22Rv1 (cell line): ENCODE results near the gene SUMO2.
A peak's percentile ranks its signal among the peaks of the same experiment; 100 is the strongest.

Experiments
- H3K27ac ChIP-seq: fragments of 450-650 bp; 2 replicates; pipeline ENCODE4 v1.5.1; 2017
- ZFX ChIP-seq: fragments of 450-650 bp; IDR thresholded peaks from 2 replicates; pipeline ENCODE4 v1.6.1; 2017; ENCODE audit warnings: antibody characterized with exemption, borderline replicate concordance
- TF ChIP-seq, protein P1 (sequence below): fragments of 450-650 bp; IDR thresholded peaks from 2 replicates; pipeline ENCODE4 v1.5.1; 2017; ENCODE audit warnings: mild to moderate bottlenecking

Gene SUMO2

DNA sequence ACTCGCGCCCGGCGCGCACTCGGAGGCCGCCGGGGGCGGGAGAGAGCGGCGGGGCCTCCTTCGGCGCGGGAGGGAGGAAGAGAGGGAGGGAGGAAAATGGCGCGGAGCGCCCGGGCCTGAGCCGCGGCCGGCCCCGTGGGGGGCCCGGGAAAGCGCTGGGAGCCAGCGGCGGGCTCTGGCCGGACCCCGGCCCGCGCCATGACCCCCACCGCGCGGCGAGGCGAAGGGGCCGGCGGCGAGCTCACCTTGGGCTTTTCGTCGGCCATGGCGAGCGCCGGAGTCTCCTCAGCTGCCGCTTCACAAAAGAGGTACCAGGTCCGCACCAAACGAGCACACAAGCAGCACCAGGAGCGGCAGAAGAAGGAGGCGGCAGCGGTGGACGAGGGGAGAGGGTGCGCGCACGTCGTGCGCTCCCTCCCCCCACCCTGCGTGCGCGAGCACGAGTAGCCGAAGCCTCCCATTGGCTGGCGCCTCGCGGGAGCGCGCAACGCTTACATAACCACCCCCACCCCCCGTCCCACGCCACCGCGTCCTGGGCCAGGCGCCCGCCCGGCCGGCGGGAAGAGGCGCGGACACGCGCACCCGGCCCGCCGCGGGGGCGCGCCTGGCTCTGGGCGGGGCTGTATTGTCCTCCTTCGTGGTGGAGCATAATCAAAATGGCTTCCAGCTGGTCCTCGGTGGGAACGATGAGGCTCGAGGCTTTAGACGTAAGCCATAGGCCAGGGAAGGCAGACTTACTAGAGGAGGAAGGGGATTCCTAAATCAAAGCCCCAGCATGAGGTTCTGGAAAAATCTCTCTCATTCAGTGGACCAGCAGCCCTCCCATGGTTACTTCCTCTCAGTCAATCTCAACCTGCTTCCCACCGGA is at the start of gene SUMO2:
SUMO2 (minus strand) TSS at position 391 of the 868 bp plus-strand sequence; CDS start at position 266, 125 bp downstream.
- peak within 1 kb of the TSS; percentile 99 for H3K27ac ChIP-seq
- TF ChIP-seq, protein P1, sequence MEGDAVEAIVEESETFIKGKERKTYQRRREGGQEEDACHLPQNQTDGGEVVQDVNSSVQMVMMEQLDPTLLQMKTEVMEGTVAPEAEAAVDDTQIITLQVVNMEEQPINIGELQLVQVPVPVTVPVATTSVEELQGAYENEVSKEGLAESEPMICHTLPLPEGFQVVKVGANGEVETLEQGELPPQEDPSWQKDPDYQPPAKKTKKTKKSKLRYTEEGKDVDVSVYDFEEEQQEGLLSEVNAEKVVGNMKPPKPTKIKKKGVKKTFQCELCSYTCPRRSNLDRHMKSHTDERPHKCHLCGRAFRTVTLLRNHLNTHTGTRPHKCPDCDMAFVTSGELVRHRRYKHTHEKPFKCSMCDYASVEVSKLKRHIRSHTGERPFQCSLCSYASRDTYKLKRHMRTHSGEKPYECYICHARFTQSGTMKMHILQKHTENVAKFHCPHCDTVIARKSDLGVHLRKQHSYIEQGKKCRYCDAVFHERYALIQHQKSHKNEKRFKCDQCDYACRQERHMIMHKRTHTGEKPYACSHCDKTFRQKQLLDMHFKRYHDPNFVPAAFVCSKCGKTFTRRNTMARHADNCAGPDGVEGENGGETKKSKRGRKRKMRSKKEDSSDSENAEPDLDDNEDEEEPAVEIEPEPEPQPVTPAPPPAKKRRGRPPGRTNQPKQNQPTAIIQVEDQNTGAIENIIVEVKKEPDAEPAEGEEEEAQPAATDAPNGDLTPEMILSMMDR, result peak; percentile 44
- TF ChIP-seq ZFX, result no peak

DNA sequence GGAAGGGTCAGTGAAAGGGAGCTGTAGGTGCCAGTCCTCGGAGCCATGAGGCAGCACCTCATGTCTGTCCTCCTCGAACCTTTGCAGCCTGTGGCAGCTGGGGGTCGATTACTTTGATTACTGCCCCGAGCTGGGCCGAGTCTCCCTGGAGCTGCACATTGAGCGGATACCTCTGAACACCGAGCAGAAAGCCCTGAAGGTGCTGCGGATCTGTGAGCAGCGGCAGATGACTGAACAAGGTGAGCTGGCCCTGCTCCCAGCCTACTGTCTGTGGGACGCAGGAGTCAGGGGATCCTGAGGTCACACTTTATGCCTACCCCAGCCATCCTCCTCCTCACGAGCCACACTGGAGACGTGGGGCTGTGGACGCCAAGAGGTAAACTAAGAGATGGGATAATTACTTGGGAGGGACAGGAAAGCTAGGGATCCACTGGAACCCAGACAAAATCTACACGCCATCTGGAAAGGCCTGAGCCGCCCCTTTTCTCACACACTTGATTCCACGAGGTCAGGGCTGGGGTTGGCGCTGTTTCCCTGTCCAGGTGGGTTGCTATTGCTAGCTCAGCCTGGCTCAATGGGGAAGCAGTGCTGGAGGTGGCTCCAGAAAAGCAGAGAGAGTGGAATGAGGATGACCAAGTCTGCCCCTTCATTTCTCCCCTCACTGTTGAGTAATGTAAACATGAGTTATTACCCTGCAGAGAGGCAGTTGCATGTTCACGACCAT is 49.1 kb upstream of the SUMO2 start:
- TF ChIP-seq ZFX, result no peak
- TF ChIP-seq, protein P1, result no peak
- no peak overlapping the region for H3K27ac ChIP-seq

DNA sequence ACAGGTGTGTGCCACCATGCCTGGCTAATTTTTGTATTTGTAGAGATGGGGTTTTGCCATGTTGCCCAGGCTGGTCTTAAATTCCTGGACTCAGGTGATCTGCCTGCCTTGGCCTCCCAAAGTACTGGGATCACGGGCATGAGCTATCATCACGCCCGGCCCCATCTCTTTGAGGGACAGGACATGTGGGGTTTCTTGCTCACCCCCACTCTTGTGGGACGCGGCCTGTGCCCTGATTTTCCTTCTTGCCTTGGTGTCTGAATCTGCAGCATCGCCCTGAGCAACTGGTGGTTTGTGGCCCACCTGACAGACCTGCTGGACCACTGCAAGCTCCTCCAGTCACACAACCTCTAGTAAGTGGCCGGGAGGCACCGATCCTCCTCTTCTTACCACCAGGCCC is 48.3 kb upstream of the SUMO2 start:
- no peak for TF ChIP-seq ZFX
- TF ChIP-seq, protein P1, result no peak
- no peak overlapping the region for H3K27ac ChIP-seq

DNA sequence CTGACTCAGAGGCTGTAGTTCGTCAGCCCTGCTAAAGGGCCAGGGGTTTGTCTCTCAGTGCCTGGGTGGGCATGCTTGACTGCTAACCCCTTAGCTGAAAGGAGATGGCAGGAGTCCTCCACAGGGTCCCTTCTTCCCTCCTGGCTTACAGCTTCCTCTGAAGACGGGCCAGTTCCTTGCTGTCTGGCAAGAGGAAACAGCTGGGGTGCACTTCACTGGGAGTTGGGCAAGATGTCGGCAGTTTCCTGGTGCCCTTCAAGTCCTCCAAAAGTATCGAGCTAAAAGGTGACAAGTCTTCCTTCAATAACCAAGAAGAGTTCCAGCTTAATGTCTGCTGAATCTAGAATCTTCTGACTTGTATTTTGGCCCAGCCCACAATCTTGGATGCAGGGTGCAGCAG is 46.1 kb upstream of the SUMO2 start:
- no peak for TF ChIP-seq ZFX
- TF ChIP-seq, protein P1, result no peak
- peak overlapping the region; percentile 37 for H3K27ac ChIP-seq

DNA sequence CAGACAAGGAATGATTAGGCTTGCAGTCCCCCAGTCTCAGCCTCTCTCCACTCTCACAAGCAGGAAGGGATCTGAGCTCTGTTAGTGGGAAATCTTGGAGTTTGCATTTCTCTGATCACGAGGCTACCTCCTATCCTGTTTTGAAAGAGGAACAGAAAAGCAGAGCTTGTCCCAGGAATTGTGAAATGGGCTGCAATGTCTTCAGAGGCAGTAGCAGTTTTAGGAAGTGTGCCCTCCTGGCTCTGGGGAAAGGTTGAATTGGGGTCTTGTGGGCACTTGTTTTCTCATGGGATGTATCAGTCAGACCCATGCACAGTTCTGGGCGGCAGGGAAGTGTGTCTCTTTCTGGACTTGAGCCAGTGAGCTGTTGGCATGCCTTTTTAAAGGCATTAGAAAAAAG is 45.5 kb upstream of the SUMO2 start:
- no peak for TF ChIP-seq ZFX
- TF ChIP-seq, protein P1, result no peak
- H3K27ac ChIP-seq, result peak overlapping the region; percentile 37

DNA sequence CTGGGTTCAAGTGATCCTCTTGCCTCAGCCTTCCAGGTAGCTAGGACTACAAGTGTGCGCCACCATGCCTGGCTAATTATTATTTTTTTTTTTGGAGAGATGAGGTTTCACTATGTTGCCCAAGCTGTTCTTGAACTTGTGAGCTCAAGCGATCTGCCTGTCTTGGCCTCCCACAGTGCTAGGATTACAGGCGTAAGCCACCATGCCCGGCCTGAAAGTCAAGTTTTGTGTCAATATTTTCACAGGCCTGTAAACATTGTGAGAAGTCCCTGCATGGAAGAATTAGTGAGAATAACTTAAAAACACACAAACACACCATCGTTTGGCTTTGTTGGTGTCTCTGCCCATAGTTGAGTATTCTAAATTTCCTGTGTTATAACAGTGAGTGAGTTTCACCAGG is 45.0 kb upstream of the SUMO2 start:
- peak overlapping the region; percentile 37 for H3K27ac ChIP-seq
- TF ChIP-seq, protein P1, result no peak
- TF ChIP-seq ZFX, result no peak

DNA sequence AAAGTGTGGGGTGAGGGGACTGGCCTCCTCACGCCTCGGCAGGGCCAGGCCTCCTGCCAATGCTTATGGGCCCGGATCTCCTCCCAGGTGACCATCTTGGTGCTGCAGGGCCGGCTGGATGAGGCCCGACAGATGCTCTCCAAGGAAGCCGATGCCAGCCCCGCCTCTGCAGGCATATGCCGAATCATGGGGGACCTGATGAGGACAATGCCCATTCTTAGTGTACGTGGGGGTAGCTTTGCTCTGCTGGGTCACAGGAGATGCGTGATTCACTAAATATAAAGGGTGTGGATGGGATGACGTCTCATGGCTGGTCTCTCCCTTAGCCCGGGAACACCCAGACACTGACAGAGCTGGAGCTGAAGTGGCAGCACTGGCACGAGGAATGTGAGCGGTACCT is 42.3 kb upstream of the SUMO2 start:
- TF ChIP-seq, protein P1, result no peak
- no peak for TF ChIP-seq ZFX
- no peak overlapping the region for H3K27ac ChIP-seq
